NOMO-1 treated with DMSO at 0.1 percent for 48 hours (cell line): Measurements from ENCODE around the gene PNCK.

Experiments used
- DNase-seq: peaks from one replicate; lab custom pipeline; 2025; ENCODE audit not compliant: unreplicated experiment; lab: John Stamatoyannopoulos, UW

The PNCK gene

DNA sequence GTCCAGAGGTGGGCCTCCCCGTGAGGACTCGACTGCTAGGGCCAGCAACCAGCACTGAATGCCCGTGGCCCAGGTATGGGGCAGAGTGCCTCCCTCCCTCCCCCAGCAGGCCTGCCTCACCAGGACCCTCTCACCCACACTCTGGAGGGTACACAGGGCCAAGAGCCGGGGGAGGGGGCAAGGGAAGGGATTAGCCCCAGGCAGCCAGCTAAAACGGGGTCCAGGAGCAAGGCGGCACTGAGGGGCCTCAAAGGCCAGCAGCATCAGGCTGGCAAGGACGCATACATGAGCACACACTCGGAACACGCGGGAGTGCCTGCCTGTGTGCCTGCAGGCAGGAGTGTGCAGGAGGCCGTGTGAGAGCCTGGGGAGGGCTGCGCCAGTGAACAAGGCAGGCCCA lies 44.9 kb downstream of the PNCK start:
- no peak for DNase-seq

DNA sequence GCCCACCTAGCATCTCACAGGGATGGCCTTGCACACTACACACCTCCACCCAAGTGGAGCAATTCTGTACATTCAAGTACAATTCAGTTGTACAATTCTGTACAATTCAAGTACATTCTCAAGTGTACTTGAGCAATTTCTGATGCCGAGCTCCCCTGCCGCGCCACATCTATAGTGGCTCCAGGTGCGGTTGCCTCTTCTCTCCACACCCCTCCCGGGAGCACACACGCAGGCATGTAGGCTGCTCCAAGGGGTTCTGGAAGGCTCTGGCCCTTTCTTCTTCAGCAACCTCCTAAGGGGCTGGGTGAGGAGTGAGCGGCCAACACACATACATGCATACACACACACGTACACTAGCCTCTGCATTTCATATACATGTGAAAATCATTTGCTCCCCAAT lies 45.5 kb downstream of the PNCK start:
- DNase-seq: no peak

DNA sequence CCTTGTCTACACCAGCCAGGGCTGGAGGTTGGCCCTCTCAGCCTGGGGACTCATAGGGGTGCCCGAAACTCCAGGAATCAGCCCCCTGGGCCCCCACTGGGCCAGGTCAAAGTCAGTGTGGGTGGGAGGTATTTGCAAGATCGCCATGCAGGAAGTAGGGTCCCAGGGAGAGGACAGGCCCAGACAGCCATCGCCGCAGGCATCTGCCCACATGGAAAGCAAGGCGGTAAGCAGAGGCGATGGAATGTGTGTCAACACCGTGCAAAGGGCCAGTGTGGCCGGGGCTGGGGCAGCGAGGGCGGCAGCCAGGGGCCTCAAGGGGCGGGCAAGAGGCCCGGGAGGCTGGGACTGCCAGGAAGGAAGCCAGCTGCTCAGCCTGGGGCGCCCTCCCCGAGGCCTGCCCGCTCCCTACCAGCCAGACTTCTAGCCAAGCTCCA lies 45.9 kb downstream of the PNCK start:
- no peak for DNase-seq

DNA sequence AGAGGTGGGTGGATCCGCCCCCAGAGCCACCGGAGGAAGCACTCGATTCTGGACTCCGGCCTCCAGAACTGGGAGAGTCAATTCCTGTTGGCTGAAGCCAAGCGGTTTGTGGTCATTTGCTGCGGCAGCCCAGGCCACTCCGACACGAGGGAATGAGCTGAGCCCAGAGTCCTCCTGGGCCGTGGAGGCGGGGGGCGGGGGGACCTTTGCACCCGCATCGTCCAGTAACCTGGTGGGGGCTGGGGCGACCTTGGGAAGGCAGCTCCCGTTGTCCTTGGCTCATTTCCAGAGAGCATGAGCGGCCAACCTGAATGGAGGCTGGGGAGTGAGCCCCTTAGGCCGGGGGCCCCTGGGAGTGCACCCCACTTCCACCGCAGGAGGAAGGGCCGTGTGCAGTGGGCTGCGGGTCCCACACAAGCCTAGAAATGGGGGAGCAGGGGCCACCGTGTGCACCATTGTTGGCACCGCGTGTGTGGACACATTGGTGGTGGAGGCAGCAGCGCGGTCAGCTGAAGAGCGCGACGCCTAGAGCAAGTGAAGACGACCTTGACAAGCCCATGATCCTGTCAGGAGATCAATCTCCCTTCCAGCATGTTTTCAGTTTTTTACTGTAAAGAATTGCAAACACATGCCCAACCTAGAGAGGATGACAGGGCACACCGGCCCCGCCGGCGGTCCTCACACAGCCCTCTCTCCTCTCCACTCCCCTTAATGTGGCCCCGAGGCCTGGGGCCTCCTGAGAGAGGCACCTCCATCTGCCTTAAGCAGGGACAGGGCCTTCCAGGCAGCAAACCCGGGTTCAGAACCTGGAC lies 46.5 kb downstream of the PNCK start:
- DNase-seq: no peak

DNA sequence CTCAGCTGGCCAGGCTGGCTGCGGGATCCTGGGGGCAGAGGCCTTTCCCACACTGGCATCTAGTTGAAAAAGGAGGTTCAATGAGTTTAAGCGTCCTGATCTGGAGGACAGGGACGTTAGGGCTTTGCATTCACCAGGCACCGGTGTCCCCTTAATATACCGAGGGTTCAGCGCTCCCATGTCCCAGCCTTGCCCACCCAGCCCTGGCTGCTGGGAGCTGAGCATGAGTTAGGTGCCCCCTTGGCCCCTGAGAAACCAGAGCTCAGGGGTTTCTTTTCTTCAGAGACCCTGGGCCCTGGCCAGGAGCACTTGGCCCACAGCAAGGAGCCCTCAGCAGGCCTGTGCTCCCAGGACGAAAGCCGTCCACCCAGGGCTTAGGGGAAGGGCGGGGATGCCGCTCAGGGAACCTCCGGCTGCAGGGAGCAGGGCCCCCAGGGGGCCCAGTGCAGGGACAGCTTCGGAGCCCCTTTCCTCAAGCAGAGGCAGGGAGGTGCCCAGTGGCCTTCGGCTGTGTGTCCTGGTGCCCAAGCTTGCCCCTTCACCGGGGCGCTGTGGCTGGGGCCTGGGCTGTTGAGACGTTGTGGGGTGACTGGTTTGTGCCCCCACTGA lies 47.5 kb downstream of the PNCK start:
- no peak for DNase-seq

DNA sequence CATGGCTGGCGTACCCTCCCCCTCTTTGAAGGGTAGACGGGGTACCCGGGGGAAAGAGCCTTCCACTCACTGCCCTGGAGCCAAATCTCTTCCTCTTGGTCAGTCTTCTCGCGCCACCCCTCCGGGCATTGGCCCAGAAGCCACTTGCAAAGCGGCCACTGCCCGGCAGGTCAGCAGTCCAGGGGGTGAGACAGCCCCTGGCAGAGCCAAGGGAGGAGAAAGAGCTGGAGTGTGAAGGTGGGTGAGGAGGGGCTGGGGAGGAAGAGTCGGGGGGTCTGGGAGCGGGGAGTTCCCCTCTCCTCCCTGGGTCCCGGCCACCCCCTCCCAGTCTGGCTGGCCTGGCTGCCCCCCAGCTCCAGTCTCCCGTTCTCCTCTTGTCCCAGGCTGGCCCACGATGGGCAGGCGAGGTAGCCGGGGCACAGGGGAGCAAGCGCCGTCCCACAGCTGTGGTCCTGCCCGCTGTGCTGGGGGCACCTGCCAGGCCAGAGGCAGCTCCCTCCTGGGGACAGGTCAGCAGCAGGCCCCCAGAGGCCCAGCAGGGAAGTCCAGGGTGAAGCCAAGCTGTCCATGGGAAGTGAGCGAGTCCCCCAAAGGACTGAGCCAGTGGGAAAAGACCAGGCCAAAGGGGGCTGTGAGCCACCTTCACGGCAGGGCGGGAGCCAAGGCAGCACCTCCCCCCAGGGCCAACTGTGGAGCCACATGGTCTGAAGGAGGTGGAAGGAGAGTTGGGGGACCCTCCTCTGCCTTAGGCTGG lies 48.2 kb downstream of the PNCK start:
- no peak for DNase-seq

DNA sequence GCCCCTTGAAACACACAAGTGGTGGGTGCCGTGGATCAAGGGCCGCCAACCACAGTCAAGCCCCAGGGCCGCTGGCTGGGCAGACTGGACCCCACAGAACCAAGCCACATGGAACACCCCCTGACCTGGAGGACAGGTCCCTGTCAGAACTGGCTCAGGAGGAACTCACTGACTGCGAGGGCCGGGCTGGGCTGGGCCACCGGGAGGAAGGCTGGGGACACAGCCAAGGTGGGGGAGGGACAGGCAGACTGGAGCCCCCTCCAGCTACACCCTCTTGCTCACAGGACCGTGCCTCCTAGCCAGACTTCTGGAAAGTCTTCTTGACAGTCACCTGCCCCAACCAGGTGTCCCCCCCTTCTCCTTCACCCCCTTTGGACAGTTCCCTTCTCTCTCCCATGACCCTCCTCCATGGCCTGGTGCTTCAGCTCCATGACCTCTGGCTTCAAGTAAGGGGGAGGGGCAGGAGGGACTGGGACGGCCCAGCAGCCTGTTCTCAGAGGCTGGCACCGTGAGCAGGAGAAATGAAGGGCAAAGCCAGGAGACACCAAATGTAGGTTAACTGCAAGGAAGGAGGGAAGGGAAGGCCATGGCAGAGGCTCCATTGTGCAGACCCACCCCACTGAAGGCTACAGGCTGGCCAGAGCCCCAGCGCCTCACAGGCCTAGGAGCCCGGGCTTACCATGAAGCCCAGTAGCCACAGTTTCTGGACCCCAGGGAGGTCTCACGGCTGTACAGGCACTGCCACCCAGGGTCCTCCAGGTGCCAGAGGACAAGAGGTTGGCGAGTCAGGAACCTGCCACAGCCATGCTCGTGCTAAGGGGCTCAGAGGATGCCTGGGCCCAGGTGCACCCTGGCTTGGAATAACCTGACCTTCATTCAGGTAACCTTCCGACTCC lies 49.2 kb downstream of the PNCK start:
- DNase-seq: no peak

DNA sequence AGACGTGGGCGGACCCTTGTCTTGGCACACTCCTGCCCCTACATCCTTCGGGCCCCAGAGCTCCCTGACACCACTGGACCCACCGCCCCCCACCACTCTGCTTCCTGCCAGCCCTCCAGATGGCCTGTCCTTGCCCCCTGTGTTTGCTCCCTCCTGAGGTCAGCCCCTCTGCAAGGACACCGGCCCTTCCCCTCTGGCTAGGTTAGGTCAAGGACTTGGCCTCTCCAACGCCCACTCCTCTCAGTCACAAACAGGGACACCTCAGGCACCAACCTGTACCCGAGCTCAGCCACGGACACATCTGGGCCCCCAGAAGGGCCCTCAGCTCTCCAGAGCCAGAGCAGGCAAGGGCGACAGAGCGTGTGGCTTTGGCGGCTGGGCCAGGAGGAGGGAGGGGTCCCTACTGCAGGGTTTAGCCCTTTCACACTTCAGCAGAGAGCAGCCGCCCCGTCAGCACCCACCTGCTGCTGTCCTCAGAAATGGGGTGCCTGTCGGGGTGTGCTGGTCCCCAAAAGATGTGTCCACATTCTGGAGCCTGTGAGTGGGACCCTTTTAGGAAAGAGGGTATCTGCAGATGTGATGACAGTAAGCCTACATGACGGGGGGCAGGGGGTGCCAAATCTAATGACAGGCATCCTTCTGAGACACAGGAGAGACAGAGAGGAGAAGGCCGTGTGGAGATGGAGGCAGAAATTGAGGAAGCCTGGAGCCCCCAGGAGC lies 50.1 kb downstream of the PNCK start:
- DNase-seq: no peak

DNA sequence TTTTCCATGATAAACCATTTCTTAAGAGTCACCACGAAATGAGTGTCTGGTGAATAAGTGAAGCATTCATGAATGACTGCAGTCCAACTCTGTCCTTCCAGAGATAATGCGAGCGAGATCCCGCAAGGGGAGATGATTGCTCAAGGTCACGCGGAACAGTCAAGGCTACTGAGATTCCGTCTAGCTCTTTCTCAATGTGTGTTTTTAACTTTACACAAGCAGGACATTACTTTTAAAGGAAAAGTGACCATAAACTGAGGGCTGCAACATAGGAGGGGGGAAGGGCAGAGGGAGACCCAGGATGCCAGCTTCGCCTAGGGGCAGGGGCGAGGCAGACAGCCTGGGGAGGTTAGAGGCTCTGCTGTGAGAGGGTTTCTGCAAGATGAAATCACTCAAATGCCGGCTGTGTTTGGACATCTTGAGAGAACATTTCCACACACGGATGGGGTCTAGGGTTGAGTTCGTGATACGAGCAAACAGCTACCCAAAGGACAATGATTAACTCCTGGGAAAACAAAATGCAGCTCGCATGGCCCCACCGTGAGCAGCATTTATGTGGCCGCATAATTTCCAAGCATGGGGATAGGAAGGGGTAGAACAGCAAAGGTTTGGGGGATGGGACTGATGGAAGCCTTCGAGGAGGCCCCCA lies 50.8 kb downstream of the PNCK start:
- DNase-seq: no peak

DNA sequence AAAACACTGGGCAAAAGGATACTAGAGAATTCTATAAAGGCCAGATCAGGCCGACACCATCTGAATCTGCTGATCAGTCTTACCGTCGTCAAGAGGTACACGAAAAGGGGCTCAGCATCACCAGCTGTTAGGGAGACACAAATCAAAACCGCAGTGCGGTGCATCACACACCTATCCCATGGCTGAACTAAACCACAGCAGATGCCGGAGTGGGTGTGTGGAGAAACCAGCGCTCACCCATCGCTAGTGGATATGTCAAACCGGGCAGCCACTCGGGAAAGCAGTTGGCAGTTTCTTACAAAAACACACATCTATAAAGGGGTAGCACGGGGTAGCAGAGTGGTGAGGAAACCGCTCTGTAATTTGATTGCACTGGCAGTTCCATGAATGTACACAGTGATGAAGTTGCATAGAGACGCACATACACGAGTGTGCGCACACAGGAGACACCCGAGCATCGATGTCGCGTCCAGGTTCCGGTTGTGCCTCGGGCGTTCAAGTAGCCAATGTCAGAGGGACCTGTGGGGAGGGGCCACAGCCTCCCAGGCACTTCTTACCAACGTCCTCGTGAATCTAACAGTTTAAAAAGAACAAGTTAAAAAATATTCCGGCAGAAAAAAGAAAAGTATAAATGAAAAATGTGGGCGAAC lies 51.5 kb downstream of the PNCK start:
- no peak for DNase-seq

DNA sequence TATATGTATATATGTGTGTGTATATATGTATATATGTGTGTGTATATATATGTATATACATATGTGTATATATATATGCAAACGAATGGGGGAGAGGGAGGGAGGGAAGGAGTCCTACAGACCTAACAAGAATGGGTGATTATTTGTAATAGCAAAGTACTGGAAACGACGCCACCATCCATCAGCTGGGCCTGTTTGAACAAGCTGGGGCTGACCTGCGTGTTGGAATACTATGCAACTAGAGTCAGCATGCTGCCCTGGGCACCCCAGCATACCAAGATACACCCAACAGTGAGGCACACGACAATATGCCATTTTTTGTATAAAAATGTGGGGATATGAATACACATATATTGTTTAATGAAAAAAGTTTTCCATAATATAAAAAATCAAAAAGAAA lies 53.0 kb downstream of the PNCK start:
- DNase-seq: no peak
